ENCODE data around the gene NF2.

NF2 gene

GRCh38 chr22:29734406-29734805, 131.0 kb downstream of the NF2 start:
- no peak overlapping the region for H3K27ac ChIP-seq
- no peak overlapping the region for H3K4me3 ChIP-seq

- no peak overlapping the region for H3K27ac ChIP-seq
Measured at GRCh38 chr22:29734838-29735237, 131.4 kb downstream of the NF2 start.

GRCh38 chr22:29735416-29735815, 132.0 kb downstream of the NF2 start:
- H3K27ac ChIP-seq, result no peak overlapping the region
- H3K4me3 ChIP-seq, result no peak overlapping the region

More at GRCh38 chr22:29734838-29735237, 131.4 kb downstream of the NF2 start:
- no peak overlapping the region for H3K4me3 ChIP-seq

GRCh38 chr22:29737251-29738117, 134.1 kb downstream of the NF2 start:
- Histone ChIP-seq H3K4me3 (no peak overlapping the region), H3K27ac (no peak overlapping the region)

GRCh38 chr22:29738118-29738815, 134.8 kb downstream of the NF2 start:
- Histone ChIP-seq H3K4me3 (no peak overlapping the region), H3K27ac (no peak overlapping the region)

- Histone ChIP-seq H3K4me3 (no peak overlapping the region), H3K27ac (no peak overlapping the region)
Measured at GRCh38 chr22:29739346-29739875, 136.0 kb downstream of the NF2 start.

- H3K27ac ChIP-seq, result no peak overlapping the region
- H3K4me3 ChIP-seq, result no peak overlapping the region
Measured at GRCh38 chr22:29740216-29740615, 136.8 kb downstream of the NF2 start.

GRCh38 chr22:29741926-29742325, 138.5 kb downstream of the NF2 start:
- Histone ChIP-seq H3K27ac (no peak overlapping the region), H3K4me3 (no peak overlapping the region)

GRCh38 chr22:29742326-29742725, 138.9 kb downstream of the NF2 start:
- H3K27ac ChIP-seq, result no peak overlapping the region
- no peak overlapping the region for H3K4me3 ChIP-seq

- no peak overlapping the region for H3K4me3 ChIP-seq
Measured at GRCh38 chr22:29744902-29745301, 141.5 kb downstream of the NF2 start.

GRCh38 chr22:29747832-29748231, 144.4 kb downstream of the NF2 start:
- H3K4me3 ChIP-seq, result no peak overlapping the region
- H3K27ac ChIP-seq, result peak overlapping the region in 1 of 21 experiments; percentile 3

More at GRCh38 chr22:29744902-29745301, 141.5 kb downstream of the NF2 start:
- H3K27ac ChIP-seq, result no peak overlapping the region

Measured in skin epidermis (tissue), 12 donors.